ENCODE data around the gene GRIN3A.

GRIN3A gene

GRCh38 chr9:101707721-101708120, 30.7 kb downstream of the GRIN3A start:
- in situ Hi-C loops (cut with MboI; ENCODE audit: low pct_unique_long_range_greater_than_20kb, low sequenced_read_pairs) = no loop called here
- DNase-seq = no peak

- in situ Hi-C loops (cut with MboI; ENCODE audit: low pct_unique_long_range_greater_than_20kb, low sequenced_read_pairs) = no loop called here
- DNase-seq = no peak
Observed at GRCh38 chr9:101706997-101707396, 31.4 kb downstream of the GRIN3A start.

GRCh38 chr9:101706261-101706798, 32.1 kb downstream of the GRIN3A start:
- no peak for DNase-seq
- in situ Hi-C loops (cut with MboI; ENCODE audit: low pct_unique_long_range_greater_than_20kb, low sequenced_read_pairs) = no loop called here

GRCh38 chr9:101705135-101705661, 33.2 kb downstream of the GRIN3A start:
- DNase-seq = no peak
- in situ Hi-C loops (cut with MboI; ENCODE audit: low pct_unique_long_range_greater_than_20kb, low sequenced_read_pairs) = no loop called here

GRCh38 chr9:101702257-101702656, 36.2 kb downstream of the GRIN3A start:
- in situ Hi-C loops (cut with MboI; ENCODE audit: low pct_unique_long_range_greater_than_20kb, low sequenced_read_pairs) = no loop called here

GRCh38 chr9:101693546-101694336, 44.7 kb downstream of the GRIN3A start:
- no peak for DNase-seq
- in situ Hi-C loops (cut with MboI; ENCODE audit: low pct_unique_long_range_greater_than_20kb, low sequenced_read_pairs) = no loop called here

More at GRCh38 chr9:101702257-101702656, 36.2 kb downstream of the GRIN3A start:
- no peak for DNase-seq

GRCh38 chr9:101691657-101692056, 46.8 kb downstream of the GRIN3A start:
- in situ Hi-C loops (cut with MboI; ENCODE audit: low pct_unique_long_range_greater_than_20kb, low sequenced_read_pairs) = no loop called here
- no peak for DNase-seq

- in situ Hi-C loops (cut with MboI; ENCODE audit: low pct_unique_long_range_greater_than_20kb, low sequenced_read_pairs) = no loop called here
- no peak for DNase-seq
Observed at GRCh38 chr9:101689039-101689438, 49.4 kb downstream of the GRIN3A start.

GRCh38 chr9:101684665-101685064, 53.8 kb downstream of the GRIN3A start:
- in situ Hi-C loops (cut with MboI; ENCODE audit: low pct_unique_long_range_greater_than_20kb, low sequenced_read_pairs) = no loop called here
- DNase-seq = no peak

- in situ Hi-C loops (cut with MboI; ENCODE audit: low pct_unique_long_range_greater_than_20kb, low sequenced_read_pairs) = no loop called here
Observed at GRCh38 chr9:101683236-101683635, 55.2 kb downstream of the GRIN3A start.

GRCh38 chr9:101677861-101678260, 60.6 kb downstream of the GRIN3A start:
- DNase-seq = no peak

More at GRCh38 chr9:101683236-101683635, 55.2 kb downstream of the GRIN3A start:
- no peak for DNase-seq

GRCh38 chr9:101675341-101675740, 63.1 kb downstream of the GRIN3A start:
- no peak for DNase-seq

More at GRCh38 chr9:101677861-101678260, 60.6 kb downstream of the GRIN3A start:
- in situ Hi-C loops (cut with MboI; ENCODE audit: low pct_unique_long_range_greater_than_20kb, low sequenced_read_pairs) = no loop called here

GRCh38 chr9:101674165-101674564, 64.3 kb downstream of the GRIN3A start:
- in situ Hi-C loops (cut with MboI; ENCODE audit: low pct_unique_long_range_greater_than_20kb, low sequenced_read_pairs) = no loop called here
- DNase-seq = peak; percentile 2

More at GRCh38 chr9:101675341-101675740, 63.1 kb downstream of the GRIN3A start:
- in situ Hi-C loops (cut with MboI; ENCODE audit: low pct_unique_long_range_greater_than_20kb, low sequenced_read_pairs) = no loop called here

- DNase-seq = no peak
- in situ Hi-C loops (cut with MboI; ENCODE audit: low pct_unique_long_range_greater_than_20kb, low sequenced_read_pairs) = no loop called here
Observed at GRCh38 chr9:101673642-101674041, 64.8 kb downstream of the GRIN3A start.

- DNase-seq = no peak
- in situ Hi-C loops (cut with MboI; ENCODE audit: low pct_unique_long_range_greater_than_20kb, low sequenced_read_pairs) = no loop called here
Observed at GRCh38 chr9:101671567-101671966, 66.9 kb downstream of the GRIN3A start.

- in situ Hi-C loops (cut with MboI; ENCODE audit: low pct_unique_long_range_greater_than_20kb, low sequenced_read_pairs) = no loop called here
- DNase-seq = no peak
Observed at GRCh38 chr9:101668421-101668820, 70.0 kb downstream of the GRIN3A start.

- DNase-seq = no peak
- in situ Hi-C loops (cut with MboI; ENCODE audit: low pct_unique_long_range_greater_than_20kb, low sequenced_read_pairs) = no loop called here
Observed at GRCh38 chr9:101664453-101664852, 74.0 kb downstream of the GRIN3A start.

- in situ Hi-C loops (cut with MboI; ENCODE audit: low pct_unique_long_range_greater_than_20kb, low sequenced_read_pairs) = no loop called here
- DNase-seq = no peak
Observed at GRCh38 chr9:101652601-101653175, 85.8 kb downstream of the GRIN3A start.

GRCh38 chr9:101650142-101650541, 88.3 kb downstream of the GRIN3A start:
- DNase-seq = no peak
- in situ Hi-C loops (cut with MboI; ENCODE audit: low pct_unique_long_range_greater_than_20kb, low sequenced_read_pairs) = no loop called here

GRCh38 chr9:101648493-101648892, 90.0 kb downstream of the GRIN3A start:
- no peak for DNase-seq
- in situ Hi-C loops (cut with MboI; ENCODE audit: low pct_unique_long_range_greater_than_20kb, low sequenced_read_pairs) = no loop called here
